GM21786 (cell line): ENCODE data around the gene KCNAB1.
"Not testable (repeated sequence)": the region's sequence is repeated elsewhere in the genome, so short reads cannot be mapped to it uniquely, and the experiment has no call there.

Source experiments
- ATAC-seq: cut with Tn5 transposase; IDR thresholded peaks from one replicate; pipeline ENCODE4 v1.9.1; 2021; ENCODE audit not compliant: unreplicated experiment

The KCNAB1 gene

GRCh38 chr3:156216216-156216615, 95.8 kb downstream of the KCNAB1 start:
- ATAC-seq: no peak

GRCh38 chr3:156216852-156217251, 96.5 kb downstream of the KCNAB1 start:
- no peak for ATAC-seq

GRCh38 chr3:156217674-156218352, 97.4 kb downstream of the KCNAB1 start:
- no peak for ATAC-seq

GRCh38 chr3:156218353-156218744, 98.0 kb downstream of the KCNAB1 start:
- ATAC-seq: no peak

- ATAC-seq: not testable (repeated sequence)
These were observed 102.0 kb downstream of the KCNAB1 start for GRCh38 chr3:156222381-156222780.

GRCh38 chr3:156224046-156224445, 103.7 kb downstream of the KCNAB1 start:
- ATAC-seq: not testable (repeated sequence)

GRCh38 chr3:156226676-156227420, 106.5 kb downstream of the KCNAB1 start:
- no peak for ATAC-seq

GRCh38 chr3:156227704-156228103, 107.3 kb downstream of the KCNAB1 start:
- ATAC-seq: no peak

GRCh38 chr3:156230278-156230900, 110.0 kb downstream of the KCNAB1 start:
- no peak for ATAC-seq

- not testable (repeated sequence) for ATAC-seq
These were observed 110.8 kb downstream of the KCNAB1 start for GRCh38 chr3:156231221-156231620.

GRCh38 chr3:156233876-156234275, 113.5 kb downstream of the KCNAB1 start:
- ATAC-seq: no peak

- no peak for ATAC-seq
These were observed 116.3 kb downstream of the KCNAB1 start for GRCh38 chr3:156236556-156237260.

- no peak for ATAC-seq
These were observed 120.3 kb downstream of the KCNAB1 start for GRCh38 chr3:156240642-156241041.

- no peak for ATAC-seq
These were observed 126.8 kb downstream of the KCNAB1 start for GRCh38 chr3:156246961-156247725.

- ATAC-seq: no peak
These were observed 130.2 kb downstream of the KCNAB1 start for GRCh38 chr3:156250550-156250949.

GRCh38 chr3:156251424-156251823, 131.0 kb downstream of the KCNAB1 start:
- ATAC-seq: no peak

- no peak for ATAC-seq
These were observed 132.3 kb downstream of the KCNAB1 start for GRCh38 chr3:156252656-156253055.

GRCh38 chr3:156253150-156253549, 132.8 kb downstream of the KCNAB1 start:
- no peak for ATAC-seq

GRCh38 chr3:156256256-156256655, 135.9 kb downstream of the KCNAB1 start:
- no peak for ATAC-seq

GRCh38 chr3:156256945-156257344, 136.6 kb downstream of the KCNAB1 start:
- no peak for ATAC-seq

GRCh38 chr3:156258301-156258700, 137.9 kb downstream of the KCNAB1 start:
- no peak for ATAC-seq
